Spleen (tissue), 11 donors: Measurements from ENCODE around the gene AFDN. TPM values are rescaled to one million over a fixed set of nuclear protein-coding genes. Genes with fewer than 3 reads are reported as not detected.

Experiments used
- DNase-seq: peaks from one replicate; pipeline ENCODE4 v3.0.0-alpha.2; 2020
- H3K27ac ChIP-seq, 8 donors: fragments of 200-600 bp; sonication (generic) in 7 of 8; 1 replicate in 4 of 8; 2 replicates in 4 of 8; pipeline versions ENCODE4 v1.5.0 to v1.8.0; 2016 to 2021; ENCODE audit warnings: inconsistent platforms in 4 of 8, mild to moderate bottlenecking in 4 of 8, moderate library complexity in 1 of 8
- H3K27me3 ChIP-seq, 7 donors: fragments of 200-600 bp; sonication (generic) in 6 of 7; replicated peaks in 1 of 7; 1 replicate in 4 of 7; 2 replicates in 3 of 7; pipeline versions ENCODE4 v1.5.0 to v1.8.0; 2016 to 2021; ENCODE audit warnings: inconsistent platforms in 3 of 7, mild to moderate bottlenecking in 1 of 7
- H3K36me3 ChIP-seq, 6 donors: fragments of 200-600 bp; sonication (generic) in 5 of 6; 1 replicate in 4 of 6; 2 replicates in 2 of 6; pipeline versions ENCODE4 v1.5.0 to v1.8.0; 2016 to 2021; ENCODE audit warnings: inconsistent platforms in 2 of 6
- H3K4me1 ChIP-seq, 6 donors: fragments of 200-600 bp; sonication (generic) in 5 of 6; 1 replicate in 3 of 6; 2 replicates in 3 of 6; pipeline versions ENCODE4 v1.5.0 to v1.8.0; 2016 to 2021; ENCODE audit warnings: inconsistent platforms in 3 of 6
- H3K4me3 ChIP-seq, 8 donors: fragments of 200-600 bp; sonication (generic) in 7 of 8; 1 replicate in 4 of 8; 2 replicates in 4 of 8; pipeline versions ENCODE4 v1.5.0 to v1.8.0; 2016 to 2021; ENCODE audit warnings: inconsistent platforms in 4 of 8, mild to moderate bottlenecking in 4 of 8, moderate library complexity in 2 of 8
- H3K9me3 ChIP-seq, 8 donors: fragments of 200-600 bp; sonication (generic) in 7 of 8; 1 replicate in 4 of 8; 2 replicates in 4 of 8; pipeline versions ENCODE4 v1.5.0 to v1.8.0; 2016 to 2021; ENCODE audit warnings: inconsistent platforms in 4 of 8
- POLR2A ChIP-seq, 3 donors: fragments of 450-650 bp; IDR thresholded peaks; one replicate each; pipeline ENCODE4 v1.5.1; 2017; ENCODE audit warnings: antibody characterized with exemption in 3 of 3, mild to moderate bottlenecking in 1 of 3
- POLR2AphosphoS5 ChIP-seq, 3 donors: sonication (generic); formaldehyde crosslinking; IDR thresholded peaks; one replicate each; pipeline ENCODE4 v1.5.1; 2017; ENCODE audit warnings: antibody characterized with exemption in 3 of 3
- WGBS, 5 donors: extraction: QIAGEN DNeasy Blood & Tissue Kit in 3 of 5; methylation state at CpG; one replicate each; pipeline versions ENCODE4 v1.1.5 to v1.1.7; 2013 to 2018; 5-methylcytosine and 5-hydroxymethylcytosine counted together
- intact Hi-C: fragments of 100-400 bp; cut with DNase I; formaldehyde crosslinking; loops from one replicate; pipeline ENCODE4 v1.15.0; 2023; ENCODE audit warnings: low total_unique reads
- polyA plus RNA-seq, 3 donors: library from polyadenylated mRNA; stranded (reverse); fragments of 200-250 nt; gene quantifications; one replicate each; pipeline ENCODE4 v1.2.1, GENCODE V29; 2013
- total RNA-seq, 7 donors: library from RNA; depleted of rRNA in 3 of 7; stranded (reverse); fragments of >200 nt in 3 of 7; fragmentation: NEBNext Ultra II Directional in 4 of 7; extraction: Animal tissue kit (Norgen Biotek cat#: 25700) in 4 of 7; gene quantifications; one replicate each; pipeline versions ENCODE4 v1.1.0 to v1.2.1, GENCODE V29; 2016 to 2021
- TF ChIP-seq, protein P1 (sequence below), 11 experiments: fragments of 200-600 bp in 7 of 11; fragments of 450-650 bp in 4 of 11; sonication (generic) in 4 of 11; IDR thresholded peaks in 8 of 11; conservative IDR thresholded peaks in 3 of 11; 1 replicate in 7 of 11; 2 replicates in 4 of 11; pipeline versions ENCODE4 v1.4.0 to v1.8.0; 2016 to 2021; ENCODE audit warnings: antibody characterized with exemption in 11 of 11, inconsistent platforms in 4 of 11, mild to moderate bottlenecking in 1 of 11
- donor health status: healthy with polysubstance abuse.
- donor health status: DM: no; HTN: no; CAD: no; lungs with moderate emphysema.
- donor health status: DM: no; HTN: no; CAD: no.
- donor health status: Bipolar disorder and iron deficiency.
- donor health status: healthy.
- donor health status: DM: no; HTN: no; CAD: no.
- donor health status: DM: yes; HTN: yes; CAD: no.

Gene AFDN
- total and polyA plus RNA-seq, 10 donors = 7.4 to 148 (median 102) TPM

DNA sequence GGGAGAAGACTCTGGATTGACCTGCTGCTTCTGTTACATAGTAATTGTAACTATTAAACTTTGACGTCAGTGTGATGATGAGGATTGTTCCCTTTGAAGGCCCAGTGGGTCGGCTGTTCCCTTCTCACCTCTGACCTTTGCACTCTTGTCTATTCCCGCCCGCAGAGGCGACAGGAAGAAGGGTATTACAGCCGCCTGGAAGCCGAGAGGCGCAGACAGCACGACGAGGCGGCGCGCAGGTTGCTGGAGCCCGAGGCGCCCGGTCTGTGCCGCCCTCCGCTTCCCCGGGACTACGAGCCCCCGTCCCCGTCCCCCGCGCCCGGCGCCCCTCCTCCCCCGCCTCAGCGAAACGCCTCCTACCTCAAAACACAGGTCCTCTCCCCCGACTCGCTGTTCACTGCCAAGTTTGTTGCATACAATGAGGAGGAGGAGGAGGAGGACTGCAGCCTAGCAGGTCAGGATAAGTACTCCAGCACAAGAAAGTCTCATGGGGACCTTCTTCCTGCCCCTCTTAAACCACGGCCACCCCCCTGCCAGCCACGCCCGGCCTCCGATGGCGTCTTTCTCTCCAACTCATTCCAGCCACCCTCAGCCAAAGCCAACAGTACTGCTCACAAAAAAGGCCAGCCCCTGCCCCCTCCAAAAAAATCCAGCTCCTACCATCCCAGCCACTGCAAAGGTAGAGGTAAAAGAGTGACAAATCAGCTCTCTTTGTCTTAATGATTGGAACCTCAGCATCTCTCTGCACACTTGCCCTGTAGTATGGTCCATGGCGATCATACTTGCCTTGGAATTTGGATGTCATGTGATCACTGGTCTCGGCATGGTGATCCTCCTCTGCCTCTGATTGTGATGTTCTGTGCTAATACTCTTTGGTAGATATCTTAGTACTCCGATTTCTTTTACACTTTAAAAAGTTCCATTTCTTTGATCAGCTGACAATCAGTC, 139.2 kb downstream of the AFDN start:
- H3K27ac ChIP-seq = peak overlapping the region in 3 of 8 donors; percentile 28 to 36 (median 36)
- intact Hi-C loops = no loop called here

DNA sequence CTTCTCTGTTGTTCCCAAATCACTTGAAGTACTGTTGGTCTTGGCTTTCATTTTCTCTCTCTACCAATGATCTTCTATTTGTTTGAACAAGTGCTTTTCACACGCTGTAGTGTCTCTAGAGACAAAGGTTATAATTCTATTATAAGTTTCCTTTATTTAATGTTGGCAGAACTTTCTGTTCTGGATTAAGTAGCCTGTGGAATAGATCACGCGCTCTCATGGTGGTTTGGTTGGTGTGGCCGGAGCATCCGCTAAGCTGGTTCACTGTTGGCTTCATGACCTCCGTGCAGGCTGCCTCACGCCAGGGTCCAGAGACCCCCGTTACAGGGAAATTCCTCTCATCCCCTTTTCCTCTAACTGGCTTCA, 139.8 kb downstream of the AFDN start:
- Histone ChIP-seq H3K27me3 (no peaks in the 10 kb centered on the region), H3K4me3 (no peak overlapping the region), H3K9me3 (no peaks in the 10 kb centered on the region), H3K36me3 (peaks cover 0 to 84% (median 26%) of the 10 kb centered on the region in 6 donors), H3K4me1 (peaks cover 0 to 13% (median 3%) of the 10 kb centered on the region in 6 donors), H3K27ac (peak overlapping the region in 1 of 8 donors; percentile 36)
- intact Hi-C loops = no loop called here
- 93 to 95% (median 94%) methylated on average over 8 of the region's 8 CpGs for WGBS, 5 donors
- DNase-seq = no peak
- TF ChIP-seq, protein P1, sequence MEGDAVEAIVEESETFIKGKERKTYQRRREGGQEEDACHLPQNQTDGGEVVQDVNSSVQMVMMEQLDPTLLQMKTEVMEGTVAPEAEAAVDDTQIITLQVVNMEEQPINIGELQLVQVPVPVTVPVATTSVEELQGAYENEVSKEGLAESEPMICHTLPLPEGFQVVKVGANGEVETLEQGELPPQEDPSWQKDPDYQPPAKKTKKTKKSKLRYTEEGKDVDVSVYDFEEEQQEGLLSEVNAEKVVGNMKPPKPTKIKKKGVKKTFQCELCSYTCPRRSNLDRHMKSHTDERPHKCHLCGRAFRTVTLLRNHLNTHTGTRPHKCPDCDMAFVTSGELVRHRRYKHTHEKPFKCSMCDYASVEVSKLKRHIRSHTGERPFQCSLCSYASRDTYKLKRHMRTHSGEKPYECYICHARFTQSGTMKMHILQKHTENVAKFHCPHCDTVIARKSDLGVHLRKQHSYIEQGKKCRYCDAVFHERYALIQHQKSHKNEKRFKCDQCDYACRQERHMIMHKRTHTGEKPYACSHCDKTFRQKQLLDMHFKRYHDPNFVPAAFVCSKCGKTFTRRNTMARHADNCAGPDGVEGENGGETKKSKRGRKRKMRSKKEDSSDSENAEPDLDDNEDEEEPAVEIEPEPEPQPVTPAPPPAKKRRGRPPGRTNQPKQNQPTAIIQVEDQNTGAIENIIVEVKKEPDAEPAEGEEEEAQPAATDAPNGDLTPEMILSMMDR (IDR thresholded peaks at IDR 0.05 in 8 of 11, conservative IDR thresholded peaks at IDR 0.05 in 3 of 11) = no peak
- TF ChIP-seq POLR2A (IDR thresholded peaks at IDR 0.05) = no peak
- TF ChIP-seq POLR2AphosphoS5 (IDR thresholded peaks at IDR 0.05) = no peak

More for the DNA sequence above, 139.2 kb downstream of the AFDN start:
- Histone ChIP-seq H3K36me3 (peaks cover 0 to 78% (median 25%) of the 10 kb centered on the region in 6 donors), H3K9me3 (no peaks in the 10 kb centered on the region), H3K4me3 (no peak overlapping the region), H3K4me1 (peaks cover 0 to 13% (median 3%) of the 10 kb centered on the region in 6 donors), H3K27me3 (no peaks in the 10 kb centered on the region)
- DNase-seq = no peak
- WGBS, 5 donors = 78 to 90% (median 82%) methylated on average over 38 to 39 of the region's 39 CpGs
- TF ChIP-seq POLR2A (IDR thresholded peaks at IDR 0.05) (no peak), POLR2AphosphoS5 (IDR thresholded peaks at IDR 0.05) (peak in 1 of 3 donors; percentile 29)

DNA sequence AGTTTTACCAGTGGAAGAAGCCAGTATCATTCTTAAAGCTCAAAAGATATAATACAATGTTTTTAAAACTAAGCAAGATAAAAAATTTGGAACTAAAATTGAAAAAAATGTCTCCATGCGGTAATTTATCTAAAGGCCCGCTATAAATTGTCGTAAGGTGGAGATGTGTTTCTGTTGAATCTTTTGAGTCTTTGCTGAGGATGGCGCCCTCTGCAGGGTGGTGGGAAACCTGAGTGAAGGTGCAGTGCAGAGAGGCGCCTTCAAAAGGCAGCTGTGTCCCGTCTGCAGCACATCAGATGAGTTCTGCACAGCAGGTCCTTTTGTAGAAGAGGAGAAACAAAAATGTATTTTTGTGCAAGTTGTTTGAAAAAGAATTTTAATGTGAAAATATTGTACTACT, 141.4 kb downstream of the AFDN start:
- H3K36me3 ChIP-seq = peaks cover 0 to 79% (median 23%) of the 10 kb centered on the region in 6 donors
- H3K9me3 ChIP-seq = no peaks in the 10 kb centered on the region
- intact Hi-C loops = no loop called here
- no peak overlapping the region for H3K27ac ChIP-seq
- peaks cover 0 to 13% (median 3%) of the 10 kb centered on the region in 6 donors for H3K4me1 ChIP-seq
- no peaks in the 10 kb centered on the region for H3K27me3 ChIP-seq
- no peak overlapping the region for H3K4me3 ChIP-seq
- TF ChIP-seq, protein P1 (IDR thresholded peaks at IDR 0.05 in 8 of 11, conservative IDR thresholded peaks at IDR 0.05 in 3 of 11) = peak in 2 of 11 experiments; percentile 10 to 36
- TF ChIP-seq POLR2AphosphoS5 (IDR thresholded peaks at IDR 0.05) = no peak
- 68 to 92% (median 87%) methylated on average over 6 of the region's 6 CpGs for WGBS, 5 donors
- no peak for DNase-seq

DNA sequence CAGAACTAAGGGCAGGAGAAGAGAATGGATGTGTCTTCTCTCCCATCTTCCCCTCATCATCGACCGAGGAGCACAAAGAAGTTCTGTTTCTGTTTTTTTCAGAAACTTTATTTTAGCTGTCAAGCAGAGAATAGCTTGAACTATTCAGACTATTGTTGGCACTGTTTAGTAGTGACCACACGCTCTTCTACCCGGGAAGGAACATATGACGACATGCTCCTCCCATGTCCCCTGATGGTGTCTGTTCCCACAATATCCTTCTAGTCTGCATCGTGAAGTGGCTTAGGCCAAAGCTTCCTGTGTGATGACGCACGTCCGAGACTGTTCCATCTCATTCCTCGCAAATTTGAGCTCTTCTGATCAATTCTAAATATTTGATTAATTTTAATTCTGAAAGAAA, 143.5 kb downstream of the AFDN start:
- H3K4me1 ChIP-seq = peaks cover 0 to 3% (median 0%) of the 10 kb centered on the region in 6 donors
- no peaks in the 10 kb centered on the region for H3K27me3 ChIP-seq
- no peak for DNase-seq
- no peak overlapping the region for H3K27ac ChIP-seq
- no peak for TF ChIP-seq POLR2AphosphoS5 (IDR thresholded peaks at IDR 0.05)
- TF ChIP-seq POLR2A (IDR thresholded peaks at IDR 0.05) = no peak
- TF ChIP-seq, protein P1 (IDR thresholded peaks at IDR 0.05 in 8 of 11, conservative IDR thresholded peaks at IDR 0.05 in 3 of 11) = no peak
- no peaks in the 10 kb centered on the region for H3K9me3 ChIP-seq
- no peak overlapping the region for H3K4me3 ChIP-seq
- intact Hi-C loops = no loop called here
- peaks cover 0 to 68% (median 21%) of the 10 kb centered on the region in 6 donors for H3K36me3 ChIP-seq
- 87 to 93% (median 89%) methylated on average over 10 of the region's 10 CpGs for WGBS, 5 donors
